Measurements from ENCODE around the gene FBXO24.
A peak's percentile ranks its signal among the peaks of the same experiment; 100 is the strongest.
"Not testable (repeated sequence)": the region's sequence is repeated elsewhere in the genome, so short reads cannot be mapped to it uniquely, and the experiment has no call there.

The FBXO24 gene

GRCh38 chr7:100586266-100587025, at the start of gene FBXO24:
Gene FBXO24, plus strand, starts transcription at chr7:100586328. Its CDS starts 298 bp downstream, at chr7:100586626.
- DNase-seq, result peak; percentile 97

GRCh38 chr7:100536695-100537094, 49.4 kb upstream of the FBXO24 start:
- DNase-seq, result not testable (repeated sequence)

GRCh38 chr7:100538348-100538653, 47.8 kb upstream of the FBXO24 start:
- no peak for DNase-seq

DNA sequence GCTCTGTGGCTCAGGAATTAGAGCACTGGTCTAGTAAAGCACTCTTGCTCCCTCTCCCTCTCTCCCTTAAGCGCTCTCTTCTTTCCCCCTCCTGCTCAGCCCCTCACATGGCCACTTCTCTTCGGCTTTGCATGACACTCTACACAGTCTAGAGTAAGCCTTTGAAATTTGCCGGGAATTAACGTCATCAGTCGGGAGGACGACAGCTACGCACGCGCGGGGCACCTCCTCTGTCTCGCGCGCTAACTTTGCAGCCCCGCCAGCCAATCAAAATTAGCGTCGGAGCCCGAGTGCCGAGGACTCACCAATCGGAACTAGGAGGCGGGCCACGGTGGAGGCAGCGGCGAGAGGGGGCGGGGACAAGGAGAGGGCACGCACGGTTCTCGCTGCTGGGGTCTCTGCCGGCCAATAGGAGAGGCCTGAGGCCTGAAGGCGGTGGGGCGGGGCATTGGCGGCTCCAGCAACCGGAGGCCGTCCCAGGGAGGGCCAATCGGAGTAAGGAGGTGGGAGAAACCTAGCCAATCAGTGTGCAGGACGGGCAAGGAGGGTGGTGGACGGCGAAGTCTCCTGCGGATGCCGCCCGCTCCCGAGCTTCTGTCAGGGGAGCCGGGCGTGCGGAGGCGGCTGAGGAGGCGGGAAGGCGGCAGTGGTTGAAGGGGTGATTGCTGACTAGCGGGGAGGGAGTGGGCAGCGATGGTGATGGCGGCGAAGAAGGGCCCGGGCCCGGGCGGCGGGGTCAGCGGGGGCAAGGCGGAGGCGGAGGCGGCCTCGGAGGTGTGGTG, 47.3 kb upstream of the FBXO24 start, which contains the start of gene AGFG2:
AGFG2 (plus strand) TSS at position 550 of the 782 bp plus-strand sequence; CDS start at position 694, 144 bp downstream.
- peak; percentile 97 for DNase-seq

GRCh38 chr7:100539436-100540006, 46.6 kb upstream of the FBXO24 start:
- DNase-seq, result no peak

GRCh38 chr7:100540073-100540723, 45.9 kb upstream of the FBXO24 start:
- DNase-seq, result no peak

- not testable (repeated sequence) for DNase-seq
Observed at GRCh38 chr7:100541309-100541708, 44.8 kb upstream of the FBXO24 start.

DNA sequence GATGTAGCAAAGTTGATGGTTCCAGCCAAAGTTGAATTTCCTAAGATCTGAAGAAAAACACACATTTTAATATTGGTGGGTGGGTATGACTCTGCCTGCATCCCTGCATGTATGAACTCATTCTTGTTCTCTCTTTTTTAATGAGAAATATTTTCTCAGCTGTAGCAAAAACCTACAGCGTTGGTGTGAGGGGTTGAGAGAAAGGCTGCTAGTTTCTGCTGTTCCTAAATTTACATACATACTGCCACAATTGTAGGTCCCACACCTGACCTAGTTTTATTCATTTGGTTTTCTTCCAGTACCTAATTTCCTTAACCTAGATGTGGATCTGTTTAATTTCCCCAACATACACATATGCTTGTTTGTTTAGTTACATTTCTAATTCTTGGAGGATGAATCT, 42.5 kb upstream of the FBXO24 start:
- DNase-seq, result no peak

- DNase-seq, result no peak
Observed at GRCh38 chr7:100544386-100544785, 41.7 kb upstream of the FBXO24 start.

GRCh38 chr7:100544967-100545359, 41.2 kb upstream of the FBXO24 start:
- DNase-seq, result no peak

- DNase-seq, result no peak
Observed at GRCh38 chr7:100545360-100546128, 40.6 kb upstream of the FBXO24 start.

GRCh38 chr7:100546129-100546925, 39.8 kb upstream of the FBXO24 start:
- no peak for DNase-seq

GRCh38 chr7:100546926-100547800, 39.0 kb upstream of the FBXO24 start:
- DNase-seq, result no peak

DNA sequence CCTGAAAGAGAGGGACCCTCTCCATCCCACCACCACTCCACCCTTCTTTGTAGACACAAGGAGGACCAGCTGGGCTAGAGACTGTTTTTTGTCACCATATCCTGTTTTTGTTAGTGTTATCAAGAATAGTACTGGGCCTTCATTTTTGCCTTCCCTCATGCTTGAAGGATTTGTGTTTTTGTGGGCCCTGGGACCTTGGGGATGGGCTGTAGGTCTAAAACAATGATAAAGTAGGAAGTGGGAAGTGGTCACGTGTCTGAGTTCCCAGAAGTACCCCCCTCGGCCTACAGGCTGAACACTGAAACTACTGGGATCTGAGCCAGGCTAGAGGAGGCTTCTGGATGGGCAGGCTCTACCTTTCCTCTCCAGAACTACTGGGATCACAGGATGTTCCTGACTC, 38.3 kb upstream of the FBXO24 start:
- no peak for DNase-seq

- not testable (repeated sequence) for DNase-seq
Observed at GRCh38 chr7:100548446-100548845, 37.7 kb upstream of the FBXO24 start.

- no peak for DNase-seq
Observed at GRCh38 chr7:100552532-100552931, 33.6 kb upstream of the FBXO24 start.

GRCh38 chr7:100553032-100553431, 33.1 kb upstream of the FBXO24 start:
- no peak for DNase-seq

DNA sequence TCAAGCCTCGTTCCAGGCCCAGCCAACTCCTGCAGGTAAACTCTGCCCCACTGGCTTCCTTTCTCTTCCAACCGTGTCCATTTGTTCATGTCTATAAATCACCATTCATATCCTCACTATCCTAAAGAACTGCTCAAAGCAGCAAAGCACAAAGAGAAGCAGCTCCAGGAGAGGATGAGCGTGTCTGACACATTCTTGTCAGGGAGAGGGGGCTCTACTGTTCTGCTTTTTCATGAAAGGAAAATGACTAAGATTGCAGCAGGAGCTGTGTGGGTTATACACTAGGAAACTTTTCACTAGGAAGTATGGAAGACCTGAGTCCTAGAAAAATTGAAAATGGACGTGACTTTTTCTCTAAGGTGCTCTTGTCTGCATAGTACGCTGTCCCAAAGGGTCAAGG, 30.4 kb upstream of the FBXO24 start:
- DNase-seq, result no peak

GRCh38 chr7:100556541-100556940, 29.6 kb upstream of the FBXO24 start:
- no peak for DNase-seq

DNA sequence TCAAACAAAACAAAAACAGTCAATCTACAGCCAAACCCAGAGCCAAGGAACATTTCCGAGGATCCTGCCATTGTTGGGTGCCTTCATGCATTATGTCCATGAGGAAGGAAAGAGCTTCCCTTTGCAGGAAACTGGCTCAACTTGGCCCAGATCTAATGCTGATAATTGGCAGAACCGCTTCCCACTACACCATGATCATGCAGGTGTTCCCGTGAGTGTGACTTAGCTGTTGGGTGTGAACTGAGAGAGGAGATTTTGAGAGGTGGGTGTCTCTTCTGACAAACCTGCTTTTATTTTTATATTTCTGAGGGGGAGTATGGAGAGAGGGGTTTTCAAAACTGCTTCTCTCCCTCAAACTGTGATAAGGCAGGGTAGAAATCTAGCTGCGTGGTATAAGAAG, 27.0 kb upstream of the FBXO24 start:
- no peak for DNase-seq
